ENCODE data around the gene HPDL. TPM values are rescaled to one million over a fixed set of nuclear protein-coding genes. Genes with fewer than 3 reads are reported as not detected.
"Not testable (repeated sequence)": the region's sequence is repeated elsewhere in the genome, so short reads cannot be mapped to it uniquely, and the experiment has no call there.

The HPDL gene
- 101 and 113 TPM in 2 replicates for total RNA-seq (2014; rRNA removed; shearing (Covaris generic))

GRCh38 chr1:45326627-45327623 lies at the start of gene HPDL:
Gene HPDL (plus strand): TSS chr1:45326895. CDS start chr1:45327149, 254 bp downstream.
- DNase-seq (ENCODE audit: low spot score), result peak; percentile 74

- DNase-seq (ENCODE audit: low spot score), result no peak
These were observed 44.3 kb upstream of the HPDL start for GRCh38 chr1:45282351-45282750.

GRCh38 chr1:45284858-45285257 lies 41.8 kb upstream of the HPDL start:
- DNase-seq (ENCODE audit: low spot score), result not testable (repeated sequence)

- not testable (repeated sequence) for DNase-seq (ENCODE audit: low spot score)
These were observed 40.2 kb upstream of the HPDL start for GRCh38 chr1:45286521-45286920.

- DNase-seq (ENCODE audit: low spot score), result not testable (repeated sequence)
These were observed 35.7 kb upstream of the HPDL start for GRCh38 chr1:45291002-45291401.

- no peak for DNase-seq (ENCODE audit: low spot score)
These were observed 35.0 kb upstream of the HPDL start for GRCh38 chr1:45291716-45292115.

- no peak for DNase-seq (ENCODE audit: low spot score)
These were observed 28.9 kb upstream of the HPDL start for GRCh38 chr1:45297666-45298356.

- no peak for DNase-seq (ENCODE audit: low spot score)
These were observed 27.4 kb upstream of the HPDL start for GRCh38 chr1:45299296-45299695.

GRCh38 chr1:45299981-45300668 lies 26.6 kb upstream of the HPDL start:
- peak; percentile 82 for DNase-seq (ENCODE audit: low spot score)

GRCh38 chr1:45300669-45300997 lies 26.1 kb upstream of the HPDL start:
- no peak for DNase-seq (ENCODE audit: low spot score)

- no peak for DNase-seq (ENCODE audit: low spot score)
These were observed 24.1 kb upstream of the HPDL start for GRCh38 chr1:45302505-45303150.

- DNase-seq (ENCODE audit: low spot score), result peak; percentile 95
These were observed 23.0 kb upstream of the HPDL start for GRCh38 chr1:45303520-45304310.

- DNase-seq (ENCODE audit: low spot score), result no peak
These were observed 22.2 kb upstream of the HPDL start for GRCh38 chr1:45304311-45305081.

GRCh38 chr1:45305231-45305630 lies 21.5 kb upstream of the HPDL start:
- DNase-seq (ENCODE audit: low spot score), result no peak

GRCh38 chr1:45306319-45306718 lies 20.4 kb upstream of the HPDL start:
- no peak for DNase-seq (ENCODE audit: low spot score)

- DNase-seq (ENCODE audit: low spot score), result no peak
These were observed 19.8 kb upstream of the HPDL start for GRCh38 chr1:45306905-45307304.

GRCh38 chr1:45314266-45314665 lies 12.4 kb upstream of the HPDL start:
- DNase-seq (ENCODE audit: low spot score), result no peak

GRCh38 chr1:45317166-45317565 lies 9.5 kb upstream of the HPDL start:
- DNase-seq (ENCODE audit: low spot score), result no peak

GRCh38 chr1:45319761-45320160 lies 6.9 kb upstream of the HPDL start:
- no peak for DNase-seq (ENCODE audit: low spot score)

- no peak for DNase-seq (ENCODE audit: low spot score)
These were observed 5.3 kb upstream of the HPDL start for GRCh38 chr1:45321444-45321843.
